HG02798 (cell line): Measurements from ENCODE around the gene IFNGR1.
"Not testable (repeated sequence)": the region's sequence is repeated elsewhere in the genome, so short reads cannot be mapped to it uniquely, and the experiment has no call there.

Experiments
- ATAC-seq: cut with Tn5 transposase; IDR thresholded peaks from one replicate; pipeline ENCODE4 v1.9.1; 2021; ENCODE audit warnings: mild to moderate bottlenecking; ENCODE audit not compliant: unreplicated experiment, poor library complexity

Gene IFNGR1

GRCh38 chr6:137218917-137219663, at the start of gene IFNGR1:
Gene IFNGR1 (minus strand): TSS chr6:137219385. CDS start chr6:137219327, 58 bp downstream.
- peak; percentile 94 for ATAC-seq

- no peak for ATAC-seq
Measured at GRCh38 chr6:137268911-137269310, 49.7 kb upstream of the IFNGR1 start.

DNA sequence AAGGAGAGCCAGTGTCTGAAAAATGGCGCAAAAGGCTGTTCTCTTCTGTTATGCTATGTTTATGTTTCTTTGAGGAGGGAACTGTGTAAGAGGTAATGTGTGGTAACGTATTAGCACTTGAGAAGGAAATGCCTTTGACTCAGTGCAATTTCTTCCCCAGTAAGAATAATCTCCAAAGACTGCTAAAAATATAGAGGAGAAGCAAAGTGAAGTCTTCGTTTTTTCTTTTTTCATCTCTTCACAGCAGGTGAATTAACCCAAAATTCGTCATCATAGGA, 47.1 kb upstream of the IFNGR1 start:
- no peak for ATAC-seq

- no peak for ATAC-seq
Measured at GRCh38 chr6:137265561-137266308, 46.5 kb upstream of the IFNGR1 start.

GRCh38 chr6:137264311-137265075, 45.3 kb upstream of the IFNGR1 start:
- ATAC-seq: no peak

- ATAC-seq: no peak
Measured at GRCh38 chr6:137261761-137262160, 42.6 kb upstream of the IFNGR1 start.

- no peak for ATAC-seq
Measured at GRCh38 chr6:137261361-137261760, 42.2 kb upstream of the IFNGR1 start.

DNA sequence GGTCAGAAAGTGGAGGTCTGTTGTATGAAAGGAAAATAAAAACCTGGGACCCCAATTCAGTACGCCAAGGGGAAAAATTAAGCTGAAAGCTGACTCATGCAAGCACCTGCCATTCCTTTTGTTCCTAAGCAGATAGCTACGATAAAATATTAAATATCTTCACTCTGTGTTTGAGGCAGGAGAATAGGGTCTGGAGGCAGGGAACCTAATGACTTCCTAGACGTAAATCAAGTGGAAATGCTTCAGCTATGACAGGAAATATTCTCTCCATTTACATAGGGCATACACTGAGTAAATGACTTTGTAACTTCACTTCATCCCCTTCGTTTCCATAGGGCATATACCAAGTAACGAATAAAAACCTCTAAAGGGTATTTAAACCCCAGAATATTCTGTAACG, 41.0 kb upstream of the IFNGR1 start:
- ATAC-seq: no peak

GRCh38 chr6:137259349-137259748, 40.2 kb upstream of the IFNGR1 start:
- no peak for ATAC-seq

GRCh38 chr6:137258170-137258569, 39.0 kb upstream of the IFNGR1 start:
- peak; percentile 64 for ATAC-seq

DNA sequence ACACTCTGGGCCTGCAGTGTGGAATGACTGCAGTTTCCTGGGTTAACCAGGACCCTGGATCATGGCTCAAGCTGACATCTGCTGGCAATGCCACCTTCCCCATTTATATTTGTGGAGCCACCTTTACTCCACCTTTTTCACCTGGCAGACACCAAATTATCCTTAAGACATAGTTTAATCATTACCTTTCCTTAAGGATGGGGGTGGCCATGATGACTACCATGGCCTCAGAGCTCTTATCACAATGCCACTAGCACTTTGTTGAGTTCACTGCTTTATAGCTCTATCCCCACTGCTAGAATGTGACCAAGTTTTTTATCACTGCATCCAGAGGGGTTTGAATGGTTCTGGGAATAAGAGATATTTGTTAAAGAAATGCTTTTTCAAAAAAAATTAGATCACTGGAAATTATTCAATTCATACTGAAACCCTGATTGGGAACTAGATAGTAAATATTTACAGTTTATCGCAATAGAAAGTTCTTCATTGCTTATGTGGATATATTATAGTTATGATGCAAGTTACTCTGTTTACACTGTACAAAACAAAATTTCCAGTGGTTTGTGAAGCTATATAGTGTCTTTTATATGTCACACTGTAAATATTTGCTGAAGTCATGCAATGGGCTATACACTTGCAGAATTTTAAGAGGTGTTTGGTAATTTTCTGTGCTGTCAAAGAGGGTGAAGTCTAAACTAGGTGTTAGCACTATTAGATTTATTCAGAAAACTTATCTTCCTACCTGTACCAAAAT, 37.3 kb upstream of the IFNGR1 start:
- no peak for ATAC-seq

DNA sequence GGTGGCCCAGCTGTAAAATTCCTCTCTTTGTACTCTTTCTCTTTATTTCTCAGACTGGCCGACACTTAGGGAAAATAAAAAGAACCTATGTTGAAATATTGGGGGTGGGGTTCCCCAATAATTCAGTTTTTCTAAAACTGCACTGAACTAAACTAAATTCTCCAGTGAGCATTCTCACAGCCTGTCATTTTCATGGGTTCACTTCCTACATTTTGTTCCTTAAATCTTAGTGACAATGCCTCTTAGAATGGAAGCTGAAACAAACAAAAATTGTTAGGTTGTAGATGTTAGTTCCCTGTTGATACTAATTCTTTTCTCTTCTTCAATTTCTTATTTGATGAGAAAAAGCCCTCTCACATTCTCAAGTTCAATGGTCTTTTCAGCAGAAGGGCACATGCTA, 35.8 kb upstream of the IFNGR1 start:
- no peak for ATAC-seq

DNA sequence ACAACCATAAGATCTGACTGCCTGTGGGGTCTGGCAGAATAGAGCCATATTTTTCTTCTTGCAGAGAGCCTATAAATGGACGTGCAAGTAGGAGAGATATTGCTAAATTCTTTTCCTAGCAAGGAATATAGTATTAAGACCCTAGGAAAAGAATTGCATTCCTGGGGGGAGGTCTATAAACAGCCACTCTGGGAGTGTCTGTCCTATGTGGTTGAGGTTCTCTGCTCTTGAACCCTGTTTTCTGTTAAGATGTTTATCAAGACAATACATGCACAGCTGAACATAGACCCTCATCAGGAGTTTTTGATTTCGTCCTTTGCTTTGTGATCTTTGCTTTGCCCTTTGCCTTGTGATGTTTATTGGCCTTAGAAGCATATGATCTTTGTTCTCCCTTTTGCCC, 35.2 kb upstream of the IFNGR1 start:
- ATAC-seq: not testable (repeated sequence)

- peak; percentile 60 for ATAC-seq
Measured at GRCh38 chr6:137248702-137249101, 29.5 kb upstream of the IFNGR1 start.

DNA sequence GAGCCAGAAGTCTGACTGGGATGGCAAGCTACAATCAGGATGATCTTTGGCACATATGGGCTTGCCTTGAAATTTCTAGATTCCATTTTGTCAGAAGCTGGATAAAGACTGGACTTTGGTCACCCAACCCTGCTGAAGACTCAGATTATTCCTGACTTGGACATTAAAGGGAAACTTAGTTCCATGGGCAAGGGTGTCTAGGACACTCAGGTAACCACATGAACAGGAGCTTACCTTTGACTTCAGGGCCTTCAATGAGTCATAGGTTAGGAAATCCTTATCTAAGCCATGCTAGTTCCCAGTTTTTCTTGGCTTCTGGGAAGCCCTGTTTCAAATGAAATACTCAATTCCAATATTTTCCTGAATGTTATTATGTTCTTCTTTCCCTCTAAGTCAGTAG, 28.5 kb upstream of the IFNGR1 start:
- no peak for ATAC-seq

DNA sequence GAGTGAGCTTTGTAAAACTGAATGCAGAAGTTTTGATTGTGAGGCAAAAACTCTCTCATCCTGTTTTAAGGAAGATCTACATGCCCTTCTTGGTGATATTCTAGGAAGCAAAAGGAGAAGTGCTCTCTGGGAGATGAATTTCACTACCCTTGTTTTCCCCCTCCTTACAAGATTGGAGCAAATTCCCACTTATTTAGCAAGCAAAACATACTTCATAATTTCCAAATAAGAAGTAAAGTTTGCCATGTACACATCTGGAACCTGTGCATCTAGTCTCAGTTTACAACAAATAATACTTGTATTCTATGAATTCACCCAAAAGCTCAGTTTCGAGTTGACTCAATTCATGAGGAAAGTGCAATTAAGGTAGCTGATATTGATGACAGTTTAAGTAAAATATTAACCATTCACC, 27.6 kb upstream of the IFNGR1 start:
- no peak for ATAC-seq

DNA sequence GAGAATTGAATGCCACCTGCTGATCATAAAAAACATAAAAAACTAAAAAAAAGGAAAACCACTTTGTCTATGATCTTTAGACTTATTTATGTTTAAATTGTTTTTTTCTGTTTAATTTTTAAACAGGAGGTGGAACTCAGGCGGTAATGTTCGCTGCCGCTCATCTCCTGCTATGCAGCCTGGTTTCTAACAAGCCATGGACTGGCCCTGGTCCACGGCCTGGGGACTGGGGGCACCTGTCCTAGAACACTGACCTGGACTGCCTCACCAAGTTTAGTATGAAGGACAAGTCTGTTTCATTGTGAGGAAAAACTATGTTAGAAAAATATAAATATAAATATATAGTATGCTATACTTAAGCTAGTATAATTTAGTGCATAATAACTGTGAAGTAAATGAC, 27.0 kb upstream of the IFNGR1 start:
- ATAC-seq: no peak

DNA sequence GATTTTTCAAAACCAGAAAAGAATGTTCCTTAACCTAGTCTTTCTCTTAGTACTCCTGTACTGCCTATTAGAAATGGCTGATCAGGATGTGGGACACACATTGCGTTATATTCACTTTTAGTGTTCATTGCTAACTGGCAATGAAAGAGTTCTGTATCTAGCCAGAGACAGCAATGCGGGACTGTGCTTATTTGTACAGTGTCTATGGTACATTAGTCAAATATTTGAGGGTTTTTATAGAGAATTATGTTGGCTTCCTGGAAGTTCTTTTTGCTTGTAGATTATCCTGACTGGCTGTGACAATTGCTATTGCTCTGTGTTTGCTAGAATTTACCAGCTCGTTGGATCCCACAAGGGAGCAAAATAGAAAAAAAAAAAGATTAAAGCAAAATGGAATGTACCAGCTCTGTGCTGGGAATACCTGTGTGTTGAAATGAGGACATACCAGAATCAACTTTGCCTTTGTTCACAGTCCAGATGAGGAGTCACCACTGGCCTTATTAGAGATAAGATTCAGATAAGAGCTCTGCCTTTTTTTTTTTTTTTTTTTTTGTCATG, 22.4 kb upstream of the IFNGR1 start:
- no peak for ATAC-seq

GRCh38 chr6:137240168-137240567, 21.0 kb upstream of the IFNGR1 start:
- no peak for ATAC-seq

GRCh38 chr6:137237413-137238170, 18.4 kb upstream of the IFNGR1 start:
- no peak for ATAC-seq
